Neural progenitor cell (in vitro differentiated cells): ENCODE measurements around the gene FAM221B.

Experiments
- EZH2 ChIP-seq: fragments of 200-600 bp; sonication (generic); IDR thresholded peaks from 2 replicates; pipeline ENCODE4 v1.6.1; 2017; ENCODE audit warnings: antibody characterized with exemption, mild to moderate bottlenecking, moderate library complexity
- EZH2phosphoT487 ChIP-seq: fragments of 200-600 bp; sonication (generic); IDR thresholded peaks from 2 replicates; pipeline ENCODE4 v1.6.1; 2017; ENCODE audit warnings: antibody characterized with exemption
- TF ChIP-seq, protein P1 (sequence below): fragments of 200-600 bp; sonication (generic); IDR thresholded peaks from 2 replicates; pipeline ENCODE4 v1.5.1; 2017; ENCODE audit warnings: antibody characterized with exemption, mild to moderate bottlenecking

DNA sequence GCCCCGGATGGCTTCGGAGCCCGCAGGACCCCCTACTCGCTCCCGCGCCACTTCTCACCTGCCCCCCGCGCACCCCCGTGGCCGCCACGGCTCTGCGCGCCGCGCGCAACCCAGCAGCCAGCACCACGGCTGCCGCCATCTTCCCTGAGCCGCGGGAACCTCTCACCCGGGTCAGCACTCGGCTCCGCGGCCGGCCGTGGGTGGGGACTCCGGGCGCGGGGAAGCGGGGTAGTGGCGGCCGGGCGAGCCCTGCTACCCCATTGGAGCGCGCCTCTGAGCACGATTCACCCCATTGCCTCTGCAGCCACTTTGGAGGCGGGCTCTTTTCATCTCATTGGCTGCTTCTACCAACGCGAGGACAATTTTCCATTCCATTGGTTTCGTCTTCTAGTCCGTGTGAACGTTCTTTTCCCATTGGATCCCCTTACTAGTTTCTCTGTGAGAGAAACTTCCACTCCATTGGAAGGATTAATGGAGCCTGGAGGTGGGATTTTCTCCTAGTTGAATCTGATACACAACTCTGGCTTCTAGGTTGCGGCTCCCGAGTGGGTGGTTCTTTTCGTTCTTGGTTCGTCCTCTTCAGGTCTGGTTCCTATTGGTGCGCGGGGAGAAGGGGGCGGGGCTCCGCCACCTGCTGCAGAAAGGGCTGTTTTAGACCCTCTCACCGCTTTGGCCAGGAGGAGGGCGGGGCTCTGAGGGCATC is 13.5 kb downstream of the FAM221B start, which contains the start of gene HINT2:
- TF ChIP-seq, protein P1, sequence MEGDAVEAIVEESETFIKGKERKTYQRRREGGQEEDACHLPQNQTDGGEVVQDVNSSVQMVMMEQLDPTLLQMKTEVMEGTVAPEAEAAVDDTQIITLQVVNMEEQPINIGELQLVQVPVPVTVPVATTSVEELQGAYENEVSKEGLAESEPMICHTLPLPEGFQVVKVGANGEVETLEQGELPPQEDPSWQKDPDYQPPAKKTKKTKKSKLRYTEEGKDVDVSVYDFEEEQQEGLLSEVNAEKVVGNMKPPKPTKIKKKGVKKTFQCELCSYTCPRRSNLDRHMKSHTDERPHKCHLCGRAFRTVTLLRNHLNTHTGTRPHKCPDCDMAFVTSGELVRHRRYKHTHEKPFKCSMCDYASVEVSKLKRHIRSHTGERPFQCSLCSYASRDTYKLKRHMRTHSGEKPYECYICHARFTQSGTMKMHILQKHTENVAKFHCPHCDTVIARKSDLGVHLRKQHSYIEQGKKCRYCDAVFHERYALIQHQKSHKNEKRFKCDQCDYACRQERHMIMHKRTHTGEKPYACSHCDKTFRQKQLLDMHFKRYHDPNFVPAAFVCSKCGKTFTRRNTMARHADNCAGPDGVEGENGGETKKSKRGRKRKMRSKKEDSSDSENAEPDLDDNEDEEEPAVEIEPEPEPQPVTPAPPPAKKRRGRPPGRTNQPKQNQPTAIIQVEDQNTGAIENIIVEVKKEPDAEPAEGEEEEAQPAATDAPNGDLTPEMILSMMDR, result no peak
- no peak for TF ChIP-seq EZH2
- no peak for TF ChIP-seq EZH2phosphoT487
